Renal cortex interstitium (tissue), 11 donors: Measurements from ENCODE around the gene SPATA6. TPM values are rescaled to one million over a fixed set of nuclear protein-coding genes. Genes with fewer than 3 reads are reported as not detected.
"Not testable (repeated sequence)": the region's sequence is repeated elsewhere in the genome, so short reads cannot be mapped to it uniquely, and the experiment has no call there.

ENCODE experiments used
- DNase-seq, 11 donors: peaks; one replicate each; pipeline ENCODE4 v3.0.0-alpha.2; 2013; ENCODE audit warnings: low read depth in 9 of 11, low spot score in 4 of 11; ENCODE audit errors: extremely low read depth in 1 of 11
- polyA plus RNA-seq, 3 donors: library from polyadenylated mRNA; unstranded; fragments of 120-200 nt; gene quantifications; one replicate each; pipeline ENCODE4 v1.2.1, GENCODE V29; 2013; ENCODE audit not compliant: insufficient read length in 3 of 3

The SPATA6 gene
- polyA plus RNA-seq, 3 donors, result 14.5 to 19.5 (median 18.5) TPM

DNA sequence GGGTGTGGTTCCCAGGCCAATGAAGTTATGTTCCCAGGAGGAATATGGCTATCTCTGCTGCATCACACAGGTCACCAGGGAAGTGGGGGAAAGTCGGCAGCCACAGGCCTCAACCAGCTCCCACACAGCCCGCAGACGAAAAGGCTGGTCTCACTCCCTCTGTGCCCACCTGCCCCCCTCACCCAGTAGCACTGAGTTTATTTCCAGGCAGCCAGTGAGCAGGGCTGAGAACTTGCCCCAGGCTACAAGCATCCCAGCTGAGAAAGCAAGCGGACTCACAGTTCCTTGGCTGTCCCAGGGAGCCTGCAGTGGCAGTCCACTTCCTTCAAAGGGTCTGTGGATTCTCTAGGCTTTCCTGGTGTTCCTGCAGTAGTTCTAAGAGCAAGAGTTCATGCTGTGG is 180.6 kb downstream of the SPATA6 start:
- no peak for DNase-seq

- DNase-seq, result no peak
These were observed 186.5 kb downstream of the SPATA6 start for GRCh38 chr1:48285525-48285924.

GRCh38 chr1:48284696-48285420 is 187.1 kb downstream of the SPATA6 start:
- DNase-seq, result not testable (repeated sequence)

DNA sequence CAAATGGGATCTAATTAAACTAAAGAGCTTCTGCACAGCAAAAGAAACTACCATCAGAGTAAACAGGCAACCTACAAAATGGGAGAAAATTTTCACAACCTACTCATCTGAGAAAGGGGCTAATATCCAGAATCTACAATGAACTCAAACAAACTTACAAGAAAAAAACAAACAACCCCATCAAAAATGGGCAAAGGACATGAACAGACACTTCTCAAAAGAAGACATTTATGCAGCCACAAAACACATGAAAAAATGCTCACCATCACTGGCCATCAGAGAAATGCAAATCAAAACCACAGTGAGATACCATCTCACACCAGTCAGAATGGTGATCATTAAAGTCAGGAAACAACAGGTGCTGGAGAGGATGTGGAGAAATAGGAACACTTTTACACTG is 189.7 kb downstream of the SPATA6 start:
- not testable (repeated sequence) for DNase-seq

GRCh38 chr1:48277437-48277836 is 194.6 kb downstream of the SPATA6 start:
- DNase-seq, result not testable (repeated sequence)

GRCh38 chr1:48266576-48266975 is 205.4 kb downstream of the SPATA6 start:
- no peak for DNase-seq

- no peak for DNase-seq
These were observed 209.0 kb downstream of the SPATA6 start for GRCh38 chr1:48263041-48263440.

DNA sequence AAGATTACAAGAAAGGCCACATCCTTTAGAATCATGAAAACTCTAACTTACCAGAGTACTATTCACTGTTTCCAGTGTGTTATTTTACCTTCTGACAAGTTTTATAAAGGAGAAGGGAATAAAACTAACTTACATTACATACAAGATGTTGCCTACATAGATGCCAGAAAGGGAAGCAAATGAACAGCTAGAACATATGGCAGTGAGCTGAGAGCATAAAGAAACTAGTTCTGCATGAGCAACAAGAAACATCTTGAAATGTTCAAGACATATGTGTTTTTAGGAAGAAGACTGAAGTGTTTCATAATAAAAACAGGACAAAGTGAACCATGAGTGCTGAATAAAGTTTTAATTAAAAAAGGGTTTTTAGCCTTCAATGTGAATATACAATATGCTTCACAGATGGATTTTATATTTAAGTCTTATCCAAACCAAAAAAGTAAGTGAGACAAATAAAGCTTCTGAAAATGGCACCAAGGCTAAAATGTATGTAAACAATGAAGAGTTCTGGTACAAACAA is 210.1 kb downstream of the SPATA6 start:
- DNase-seq, result no peak

DNA sequence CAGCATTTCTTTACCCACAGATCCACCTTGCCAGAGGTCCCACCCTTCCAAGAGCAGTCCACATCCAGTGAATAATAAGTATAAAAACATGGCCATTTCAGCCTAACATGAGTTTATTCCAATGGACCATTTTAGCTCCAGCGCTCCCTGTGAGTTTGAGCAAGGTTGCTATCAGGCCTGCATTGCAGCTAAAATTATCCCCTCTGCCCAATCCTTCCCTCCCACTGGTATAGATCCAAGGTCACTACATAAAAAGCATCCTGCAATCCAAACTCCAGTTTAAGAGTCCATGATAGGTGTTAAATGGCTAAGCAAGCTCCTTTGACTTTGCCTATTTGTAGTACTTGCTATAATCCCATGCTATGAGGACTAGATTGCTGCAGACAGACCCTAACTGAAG is 213.9 kb downstream of the SPATA6 start:
- DNase-seq, result no peak

DNA sequence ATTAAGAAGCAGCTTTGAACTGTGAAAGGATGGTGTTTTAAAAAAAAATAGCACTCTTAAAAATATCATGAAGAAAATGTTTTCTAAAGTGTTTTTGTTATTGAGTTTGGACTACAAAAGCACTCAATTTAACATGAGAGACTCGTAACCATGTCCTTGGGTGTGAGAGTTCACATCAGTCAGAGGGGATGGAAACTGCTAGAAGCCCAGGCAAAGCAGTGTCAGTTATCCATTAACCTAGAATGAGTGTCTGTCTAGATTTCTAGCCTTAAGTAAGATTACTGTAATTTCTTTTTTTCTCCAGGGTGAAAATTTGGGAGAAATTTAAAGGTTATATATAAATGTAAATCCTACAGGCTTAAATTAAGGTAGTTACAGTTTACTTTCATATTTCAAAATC is 217.8 kb downstream of the SPATA6 start:
- no peak for DNase-seq

DNA sequence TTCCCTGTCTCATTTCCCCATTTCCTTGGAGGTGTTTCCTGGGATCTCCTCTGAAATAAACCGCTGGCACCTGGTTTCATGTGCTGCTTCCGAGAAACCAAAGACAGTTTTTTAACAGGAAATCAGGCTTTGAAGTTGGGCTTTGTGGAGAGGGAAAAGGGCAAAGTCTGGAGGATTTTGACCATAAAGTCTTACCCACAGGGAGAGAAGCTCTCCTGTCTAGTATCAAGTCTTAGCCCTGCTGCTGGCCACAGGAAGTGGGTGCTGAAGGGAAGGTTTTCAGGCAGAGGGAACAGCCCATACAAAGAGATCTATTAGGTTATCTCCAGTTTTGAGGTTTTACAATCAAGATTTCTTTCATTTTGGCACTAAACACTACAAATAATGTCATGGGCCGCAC is 220.2 kb downstream of the SPATA6 start:
- DNase-seq, result no peak

DNA sequence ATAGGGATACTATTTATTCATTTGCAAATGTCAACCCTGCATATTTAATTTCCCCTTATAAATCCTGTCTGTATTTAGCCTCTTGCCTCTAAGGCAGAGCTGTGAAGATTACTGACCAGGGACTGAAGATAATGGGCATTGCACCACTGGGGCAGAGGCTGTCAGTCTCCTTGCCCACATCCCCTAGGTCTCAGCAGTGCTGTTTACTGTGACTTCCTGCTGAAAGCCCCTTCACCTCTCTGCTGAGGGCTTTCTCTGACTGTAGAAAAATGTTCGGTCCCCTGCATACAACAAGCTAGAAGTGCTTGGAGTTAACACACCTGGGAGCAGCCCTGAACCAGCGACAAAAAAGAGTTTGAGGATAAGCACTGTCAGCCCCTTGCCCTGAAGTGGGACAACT is 220.7 kb downstream of the SPATA6 start:
- DNase-seq, result no peak

- DNase-seq, result no peak
These were observed 221.4 kb downstream of the SPATA6 start for GRCh38 chr1:48250572-48250971.

DNA sequence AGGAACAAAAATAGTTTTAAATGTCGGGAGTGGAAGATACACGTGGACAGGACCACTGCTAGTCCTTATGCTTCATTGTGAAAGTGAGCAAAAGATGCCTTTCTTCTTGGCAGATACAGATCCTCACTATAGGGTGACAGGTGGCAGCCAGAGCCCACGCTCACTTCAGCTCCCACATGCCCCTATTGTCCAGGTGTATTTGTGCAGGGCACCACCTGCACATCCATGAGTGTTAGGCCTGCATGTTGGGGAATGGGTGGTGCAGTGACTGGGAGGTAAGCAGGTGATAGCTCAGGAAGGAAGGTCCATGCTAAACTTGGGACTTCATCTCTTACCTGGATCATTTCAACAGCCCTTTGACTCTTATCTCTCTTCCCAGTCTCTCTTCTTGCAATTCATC is 222.1 kb downstream of the SPATA6 start:
- DNase-seq, result no peak

DNA sequence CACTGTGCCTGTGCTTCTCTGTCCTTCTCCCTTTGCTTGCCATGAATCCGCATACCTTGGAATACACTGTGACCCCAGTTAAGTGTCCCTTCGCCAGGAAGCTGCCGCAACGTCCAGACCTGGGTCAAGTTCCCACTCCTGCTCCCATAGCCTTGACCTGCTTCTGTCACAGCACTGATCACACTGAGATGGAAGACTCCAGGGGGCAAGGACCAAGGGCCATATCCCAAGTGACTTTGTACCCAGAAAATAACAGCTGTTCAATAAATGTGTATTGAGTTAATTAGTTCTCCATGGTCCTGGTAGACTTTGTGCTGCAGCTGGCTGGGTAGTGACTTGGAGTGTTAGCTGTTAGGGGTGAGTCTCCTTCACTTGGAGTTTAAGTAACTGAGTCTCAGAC is 223.6 kb downstream of the SPATA6 start:
- DNase-seq, result no peak

DNA sequence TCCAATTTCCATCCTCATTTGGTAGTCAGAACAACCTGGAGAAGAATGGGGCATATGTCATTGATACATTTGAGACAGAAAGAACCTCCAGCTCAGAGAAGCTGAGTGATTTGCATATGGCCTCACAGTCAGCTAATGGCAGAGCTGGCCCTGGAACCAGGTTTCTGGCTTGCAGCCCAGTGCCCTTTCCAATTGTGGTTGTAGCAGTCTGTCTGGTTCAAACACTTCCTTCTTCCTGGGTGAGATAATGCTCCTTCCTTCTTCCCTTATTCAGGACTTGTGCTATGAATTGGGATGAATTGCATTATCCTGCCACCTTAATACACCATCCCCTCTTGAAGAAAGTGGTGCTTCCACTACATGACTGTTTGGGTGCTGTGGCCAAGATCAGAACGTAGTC is 225.3 kb downstream of the SPATA6 start:
- no peak for DNase-seq

Other genes starting within 250 kb of the SPATA6 start
- 10 to 100 TPM in 2 of 3 donors, 1 to 10 TPM in 1; 4.6 to 20.4 (median 18.2) TPM for gene SLC5A9, start 249.5 kb downstream of the SPATA6 start, polyA plus RNA-seq